ENCODE measurements around the gene SLC26A8.
"Not testable (repeated sequence)": the region's sequence is repeated elsewhere in the genome, so short reads cannot be mapped to it uniquely, and the experiment has no call there.

DNA sequence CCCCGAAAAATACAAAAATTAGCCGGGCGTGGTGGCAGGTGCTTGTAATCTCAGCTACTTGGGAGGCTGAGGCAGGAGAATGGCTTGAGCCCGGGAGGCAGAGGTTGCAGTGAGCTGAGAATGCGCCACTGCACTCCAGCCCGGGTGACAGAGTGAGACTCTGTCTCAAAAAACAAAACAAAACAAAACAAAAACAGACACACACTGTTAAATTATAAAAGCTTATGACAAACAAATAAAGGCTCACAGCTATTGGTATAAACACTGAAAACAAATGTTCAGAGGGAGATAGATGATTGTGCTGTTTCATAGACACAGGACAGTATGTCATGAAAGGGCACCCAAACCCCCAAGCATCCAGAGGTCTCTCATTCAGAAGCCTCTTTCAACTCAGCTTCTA, 107.5 kb downstream of the SLC26A8 start:
- TF ChIP-seq YY1 (IDR thresholded peaks at IDR 0.05); RAD21 (IDR thresholded peaks at IDR 0.05); FOXA1 (IDR thresholded peaks at IDR 0.05); TAF1 (conservative IDR thresholded peaks at IDR 0.05): not testable (repeated sequence)
- TF ChIP-seq, protein P1, sequence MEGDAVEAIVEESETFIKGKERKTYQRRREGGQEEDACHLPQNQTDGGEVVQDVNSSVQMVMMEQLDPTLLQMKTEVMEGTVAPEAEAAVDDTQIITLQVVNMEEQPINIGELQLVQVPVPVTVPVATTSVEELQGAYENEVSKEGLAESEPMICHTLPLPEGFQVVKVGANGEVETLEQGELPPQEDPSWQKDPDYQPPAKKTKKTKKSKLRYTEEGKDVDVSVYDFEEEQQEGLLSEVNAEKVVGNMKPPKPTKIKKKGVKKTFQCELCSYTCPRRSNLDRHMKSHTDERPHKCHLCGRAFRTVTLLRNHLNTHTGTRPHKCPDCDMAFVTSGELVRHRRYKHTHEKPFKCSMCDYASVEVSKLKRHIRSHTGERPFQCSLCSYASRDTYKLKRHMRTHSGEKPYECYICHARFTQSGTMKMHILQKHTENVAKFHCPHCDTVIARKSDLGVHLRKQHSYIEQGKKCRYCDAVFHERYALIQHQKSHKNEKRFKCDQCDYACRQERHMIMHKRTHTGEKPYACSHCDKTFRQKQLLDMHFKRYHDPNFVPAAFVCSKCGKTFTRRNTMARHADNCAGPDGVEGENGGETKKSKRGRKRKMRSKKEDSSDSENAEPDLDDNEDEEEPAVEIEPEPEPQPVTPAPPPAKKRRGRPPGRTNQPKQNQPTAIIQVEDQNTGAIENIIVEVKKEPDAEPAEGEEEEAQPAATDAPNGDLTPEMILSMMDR (IDR thresholded peaks at IDR 0.05; ENCODE audit: low read depth, low read length, missing input control) = not testable (repeated sequence)

Data from liver (tissue), 3 donors.